Transverse colon (tissue), 4 donors: Measurements from ENCODE around the gene CCDC68.

Source experiments
- CTCF ChIP-seq, 5 experiments: fragments of 200-600 bp in 3 of 5; fragments of 450-650 bp in 2 of 5; sonication (generic) in 3 of 5; IDR thresholded peaks; 1 replicate in 2 of 5; 2 replicates in 3 of 5; pipeline ENCODE4 v1.5.1; 2016 to 2017; ENCODE audit warnings: antibody characterized with exemption in 5 of 5, inconsistent platforms in 3 of 5, mild to moderate bottlenecking in 2 of 5, moderate library complexity in 1 of 5
- EP300 ChIP-seq: sonication (generic); formaldehyde crosslinking; IDR thresholded peaks from one replicate; pipeline ENCODE4 v1.6.1; 2017; ENCODE audit warnings: antibody characterized with exemption, low read depth
- POLR2A ChIP-seq: fragments of 450-650 bp; IDR thresholded peaks from one replicate; pipeline ENCODE4 v1.6.1; 2016; ENCODE audit warnings: antibody characterized with exemption, mild to moderate bottlenecking, moderate library complexity
- POLR2AphosphoS5 ChIP-seq, 3 donors: sonication (generic); formaldehyde crosslinking; IDR thresholded peaks; one replicate each; pipeline ENCODE4 v1.6.1; 2016; ENCODE audit warnings: antibody characterized with exemption in 3 of 3

- TF ChIP-seq CTCF (IDR thresholded peaks at IDR 0.05) (no peak), POLR2A (no peak), POLR2AphosphoS5 (IDR thresholded peaks at IDR 0.05) (no peak), EP300 (no peak)
Measured at GRCh38 chr18:54859667-54860421, 99.4 kb downstream of the CCDC68 start.
